ENCODE data around the gene PPP1R26.

DNA sequence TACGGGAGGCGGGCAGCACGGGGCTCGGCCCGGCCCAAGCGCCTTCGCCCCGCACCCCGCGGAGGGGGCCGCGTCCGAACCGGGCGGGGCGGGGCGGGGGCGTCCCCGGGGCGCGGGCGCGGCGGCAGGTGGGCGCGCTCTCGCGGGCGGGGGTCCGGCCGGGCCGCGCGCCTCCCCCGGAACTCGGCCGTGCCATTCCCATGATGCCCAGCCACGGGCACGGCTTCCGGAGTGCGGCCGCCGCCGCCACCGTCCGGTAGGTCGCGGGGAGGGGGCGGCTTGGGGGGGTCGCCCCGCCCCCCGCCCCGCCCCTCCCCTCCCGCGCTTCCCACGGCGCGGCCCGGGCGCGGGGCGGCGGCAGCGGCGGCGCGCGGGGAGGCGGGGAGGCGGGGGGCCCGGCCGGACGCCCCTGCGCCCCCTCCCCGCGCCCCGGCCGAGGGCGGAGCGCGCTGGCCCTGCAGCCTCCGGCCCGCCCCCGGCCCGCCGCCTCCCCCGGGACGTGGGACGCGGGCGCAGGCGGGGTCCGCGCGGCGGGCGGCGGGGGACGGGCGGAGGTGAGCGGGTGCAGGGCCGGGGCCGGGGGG, at the start of gene PPP1R26:
- TF ChIP-seq CTCF (IDR thresholded peaks at IDR 0.05) (no peak), POLR2A (IDR thresholded peaks at IDR 0.05) (no peak)
